ENCODE data around the gene PCSK2. TPM values are rescaled to one million over a fixed set of nuclear protein-coding genes. Genes with fewer than 3 reads are reported as not detected.

Gene PCSK2
- total RNA-seq, 1 experiment from 2014 or later = 245 TPM

DNA sequence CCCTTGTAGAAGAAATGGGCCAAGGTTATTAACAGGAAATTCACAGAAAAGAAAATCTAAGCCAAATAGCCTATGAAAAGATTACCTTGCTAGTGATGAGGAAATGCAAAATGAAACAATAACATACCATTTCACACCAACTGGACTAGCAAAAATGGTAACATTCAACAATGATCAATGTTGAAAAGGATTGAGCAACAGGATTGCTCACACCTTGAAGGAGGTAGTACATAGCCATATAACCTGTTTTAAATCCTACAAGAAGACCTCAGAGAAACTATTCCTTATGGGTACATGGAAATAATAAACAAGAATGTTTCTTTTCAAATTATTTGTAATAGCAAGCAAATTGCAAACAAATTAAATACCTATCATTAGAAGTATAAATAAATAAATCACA lies 196.9 kb downstream of the PCSK2 start:
- ChIA-PET POLR2A (ENCODE audit: low non-redundant PET) (no interaction called here), CTCF (no interaction called here)
- DNase-seq (ENCODE audit: low spot score) = no peak
- Histone ChIP-seq H3K4me3 (ENCODE audit: low read depth, low read length, poor library complexity, severe bottlenecking) (no peak overlapping the region), H3K27me3 (replicated peaks; ENCODE audit: insufficient read depth, low read depth, low read length, poor library complexity) (no peaks in the 10 kb centered on the region), H3K4me1 (ENCODE audit: insufficient read depth, low read length, poor library complexity, severe bottlenecking) (peaks cover 5% of the 10 kb centered on the region), H3K36me3 (ENCODE audit: insufficient read depth, low read length, poor library complexity, severe bottlenecking) (peaks cover 9% of the 10 kb centered on the region), H3K27ac (ENCODE audit: low read depth, low read length, poor library complexity, severe bottlenecking) (no peak overlapping the region), H3K9me3 (ENCODE audit: low read depth, low read length, poor library complexity, severe bottlenecking) (no peaks in the 10 kb centered on the region)
- TF ChIP-seq, protein P1, sequence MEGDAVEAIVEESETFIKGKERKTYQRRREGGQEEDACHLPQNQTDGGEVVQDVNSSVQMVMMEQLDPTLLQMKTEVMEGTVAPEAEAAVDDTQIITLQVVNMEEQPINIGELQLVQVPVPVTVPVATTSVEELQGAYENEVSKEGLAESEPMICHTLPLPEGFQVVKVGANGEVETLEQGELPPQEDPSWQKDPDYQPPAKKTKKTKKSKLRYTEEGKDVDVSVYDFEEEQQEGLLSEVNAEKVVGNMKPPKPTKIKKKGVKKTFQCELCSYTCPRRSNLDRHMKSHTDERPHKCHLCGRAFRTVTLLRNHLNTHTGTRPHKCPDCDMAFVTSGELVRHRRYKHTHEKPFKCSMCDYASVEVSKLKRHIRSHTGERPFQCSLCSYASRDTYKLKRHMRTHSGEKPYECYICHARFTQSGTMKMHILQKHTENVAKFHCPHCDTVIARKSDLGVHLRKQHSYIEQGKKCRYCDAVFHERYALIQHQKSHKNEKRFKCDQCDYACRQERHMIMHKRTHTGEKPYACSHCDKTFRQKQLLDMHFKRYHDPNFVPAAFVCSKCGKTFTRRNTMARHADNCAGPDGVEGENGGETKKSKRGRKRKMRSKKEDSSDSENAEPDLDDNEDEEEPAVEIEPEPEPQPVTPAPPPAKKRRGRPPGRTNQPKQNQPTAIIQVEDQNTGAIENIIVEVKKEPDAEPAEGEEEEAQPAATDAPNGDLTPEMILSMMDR (conservative IDR thresholded peaks at IDR 0.05; ENCODE audit: low read depth, low read length) = no peak
- TF ChIP-seq EZH2 (IDR thresholded peaks at IDR 0.05; ENCODE audit: borderline replicate concordance, low read depth, low read length, poor library complexity, severe bottlenecking) = no peak
- BruUV-seq (replicated peaks) = no TSS peak
- intact Hi-C loops (cut with micrococcal nuclease; ENCODE audit: unreplicated experiment) = no loop called here

DNA sequence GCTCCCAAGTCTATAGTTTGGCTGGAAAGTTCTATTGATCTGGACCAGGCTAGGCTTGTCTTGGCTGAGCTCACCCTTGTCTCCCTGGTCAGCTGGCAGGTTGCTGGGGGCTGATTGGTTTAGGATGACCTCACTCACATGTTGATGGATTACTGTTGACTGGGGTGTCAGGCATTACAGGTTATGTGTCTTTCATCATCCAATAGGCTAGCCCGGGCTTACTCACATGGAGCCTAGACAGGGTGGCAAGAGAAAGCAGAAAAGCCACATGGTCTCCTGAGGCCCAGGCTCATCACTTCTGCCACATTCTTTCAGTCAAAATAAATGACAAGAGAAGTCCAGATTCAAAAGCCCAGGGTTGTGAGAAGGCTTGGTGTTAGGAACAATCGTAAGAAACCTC lies 200.8 kb downstream of the PCSK2 start:
- peaks cover 18% of the 10 kb centered on the region for H3K36me3 ChIP-seq (ENCODE audit: insufficient read depth, low read length, poor library complexity, severe bottlenecking)
- H3K4me3 ChIP-seq (ENCODE audit: low read depth, low read length, poor library complexity, severe bottlenecking) = no peak overlapping the region
- no peaks in the 10 kb centered on the region for H3K27me3 ChIP-seq (replicated peaks; ENCODE audit: insufficient read depth, low read depth, low read length, poor library complexity)
- H3K9me3 ChIP-seq (ENCODE audit: low read depth, low read length, poor library complexity, severe bottlenecking) = no peaks in the 10 kb centered on the region
- no peak for TF ChIP-seq EZH2 (IDR thresholded peaks at IDR 0.05; ENCODE audit: borderline replicate concordance, low read depth, low read length, poor library complexity, severe bottlenecking)
- TF ChIP-seq, protein P1 (conservative IDR thresholded peaks at IDR 0.05; ENCODE audit: low read depth, low read length) = no peak
- no TSS peak for BruUV-seq (replicated peaks)
- H3K27ac ChIP-seq (ENCODE audit: low read depth, low read length, poor library complexity, severe bottlenecking) = no peak overlapping the region
- ChIA-PET POLR2A (ENCODE audit: low non-redundant PET) (no interaction called here), CTCF (no interaction called here)
- DNase-seq (ENCODE audit: low spot score) = no peak
- peaks cover 24% of the 10 kb centered on the region for H3K4me1 ChIP-seq (ENCODE audit: insufficient read depth, low read length, poor library complexity, severe bottlenecking)
- intact Hi-C loops (cut with micrococcal nuclease; ENCODE audit: unreplicated experiment) = no loop called here

DNA sequence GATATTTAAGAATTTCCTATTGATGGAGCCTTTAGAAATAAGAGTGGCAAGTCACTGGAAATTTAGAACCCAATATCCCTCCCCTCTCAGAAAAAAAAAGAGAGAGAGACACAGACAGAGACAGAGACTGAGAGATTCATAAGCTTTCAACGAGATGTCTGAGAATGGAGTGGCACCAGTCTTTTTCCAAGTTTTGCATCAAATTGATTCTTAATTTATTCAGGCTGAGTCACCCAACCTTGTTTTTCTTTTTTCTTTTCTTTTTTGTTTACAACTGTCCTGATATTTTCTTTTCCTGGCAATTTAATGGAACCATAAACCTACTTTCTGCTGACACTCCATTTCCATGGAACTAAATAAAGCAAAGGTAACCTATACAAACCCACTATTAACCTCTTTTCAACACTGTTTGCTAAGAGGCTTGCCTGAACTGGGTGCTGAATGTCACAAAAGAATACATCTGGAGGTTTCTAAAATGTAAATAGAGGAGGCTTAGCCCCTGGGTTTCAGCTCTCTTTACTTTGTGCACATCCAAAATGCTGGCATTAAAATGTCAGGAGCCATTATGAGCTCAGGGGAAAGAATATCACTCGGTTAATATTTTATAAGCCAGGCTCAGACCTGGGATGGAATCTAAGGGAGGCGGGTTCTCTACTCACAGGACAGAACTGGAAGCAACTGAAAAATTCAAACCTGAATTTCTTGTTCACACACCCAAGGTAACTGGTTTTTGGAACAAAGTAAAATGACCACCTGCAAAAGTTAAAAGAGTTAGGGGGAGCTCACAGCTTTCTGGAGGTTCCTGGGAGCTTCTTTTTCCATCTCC lies 203.5 kb downstream of the PCSK2 start:
- Histone ChIP-seq H3K27me3 (replicated peaks; ENCODE audit: insufficient read depth, low read depth, low read length, poor library complexity) (no peaks in the 10 kb centered on the region), H3K9me3 (ENCODE audit: low read depth, low read length, poor library complexity, severe bottlenecking) (no peaks in the 10 kb centered on the region), H3K36me3 (ENCODE audit: insufficient read depth, low read length, poor library complexity, severe bottlenecking) (peaks cover 18% of the 10 kb centered on the region), H3K4me1 (ENCODE audit: insufficient read depth, low read length, poor library complexity, severe bottlenecking) (peaks cover 42% of the 10 kb centered on the region), H3K4me3 (ENCODE audit: low read depth, low read length, poor library complexity, severe bottlenecking) (no peak overlapping the region), H3K27ac (ENCODE audit: low read depth, low read length, poor library complexity, severe bottlenecking) (peak overlapping the region; percentile 11)
- BruUV-seq (replicated peaks) = no TSS peak
- DNase-seq (ENCODE audit: low spot score) = no peak
- TF ChIP-seq EZH2 (IDR thresholded peaks at IDR 0.05; ENCODE audit: borderline replicate concordance, low read depth, low read length, poor library complexity, severe bottlenecking) = no peak
- TF ChIP-seq, protein P1 (conservative IDR thresholded peaks at IDR 0.05; ENCODE audit: low read depth, low read length) = no peak
- ChIA-PET CTCF (interaction anchor here (0.6 to 4.4 kb wide), 3 partner anchors 45 to 1941 kb away, joined by 3 to 34 read pairs (median 3); no protein-coding TSS in a partner anchor), POLR2A (ENCODE audit: low non-redundant PET) (no interaction called here)
- intact Hi-C loops (cut with micrococcal nuclease; ENCODE audit: unreplicated experiment) = loop anchor here (2.0 to 5.0 kb wide), 3 partner anchors 113 to 262 kb away; no protein-coding TSS in a partner anchor

Data from A673 (cell line).